A549 (cell line): ENCODE measurements around the gene DCAF11. TPM values are rescaled to one million over a fixed set of nuclear protein-coding genes. Genes with fewer than 3 reads are reported as not detected.

Experiments used
- ATAC-seq, 2 experiments: fragments of 200-7000 bp in 1 of 2; fragments of >200 bp in 1 of 2; cut with Nextera tagmentation in 1 of 2; cut with Tn5 transposase in 1 of 2; 3 replicates each; pipeline versions ENCODE4 v1.8.0 to v1.9.1; 2018 to 2020; ENCODE audit warnings: mild to moderate bottlenecking in 1 of 2, moderate library complexity in 1 of 2
- CTCF ChIA-PET: fragments of 300-600 bp; sonication (Branson Sonifier 250); formaldehyde crosslinking; extraction: SDS; loops from one replicate; lab custom pipeline; 2021; ENCODE audit warnings: antibody characterized with exemption, inconsistent platforms; lab: Yijun Ruan, JAX
- POLR2A ChIA-PET: fragments of 350-600 bp; formaldehyde crosslinking; extraction: SDS; loops from one replicate; lab custom pipeline; 2021; ENCODE audit warnings: antibody characterized with exemption, inconsistent platforms; lab: Yijun Ruan, JAX
- DNase-seq, 2 experiments: peaks; one replicate each; pipeline versions ENCODE4 v3.0.0 to v3.0.0-alpha.2; 2011 to 2016; ENCODE audit warnings: low read depth in 1 of 2, low spot score in 1 of 2
- FAIRE-seq: peaks from 2 replicates; lab custom pipeline; 2011; peaks lifted over from hg19 to GRCh38; lab: Jason Lieb, UNC
- H3K27ac ChIP-seq, 2 experiments: fragments of >200 bp; sonication (Bioruptor Twin); formaldehyde crosslinking; 3 replicates each; pipeline ENCODE4 v1.5.1; 2016 to 2017
- H3K4me1 ChIP-seq: fragments of >200 bp; sonication (Bioruptor Twin); formaldehyde crosslinking; 3 replicates; pipeline ENCODE4 v1.6.1; 2016
- H3K4me2 ChIP-seq: fragments of >200 bp; sonication (Bioruptor Twin); formaldehyde crosslinking; 3 replicates; pipeline ENCODE4 v1.6.1; 2016
- H3K4me3 ChIP-seq: fragments of >200 bp; sonication (Bioruptor Twin); formaldehyde crosslinking; 3 replicates; pipeline ENCODE4 v1.5.1; 2016
- H3K9me3 ChIP-seq: fragments of >200 bp; sonication (Bioruptor Twin); formaldehyde crosslinking; 3 replicates; pipeline ENCODE4 v1.6.1; 2016
- CHD2 ChIP-seq: fragments of 150-350 bp; IDR thresholded peaks from 2 replicates; pipeline ENCODE4 v1.6.1; 2014; ENCODE audit warnings: low read length; ENCODE audit not compliant: partially characterized antibody
- E2F6 ChIP-seq: IDR thresholded peaks from 2 replicates; pipeline ENCODE4 v1.6.1; 2012; ENCODE audit warnings: low read depth, borderline replicate concordance
- EHF ChIP-seq: fragments of 250-450 bp; sonication (Bioruptor Pico); IDR thresholded peaks from 2 replicates; pipeline ENCODE4 v1.5.0; 2020; ENCODE audit warnings: mild to moderate bottlenecking
- EHMT2 ChIP-seq: fragments of 200-600 bp; sonication (generic); IDR thresholded peaks from 2 replicates; pipeline ENCODE4 v1.6.1; 2016; ENCODE audit warnings: antibody characterized with exemption, low read depth, mild to moderate bottlenecking, moderate library complexity
- ELK1 ChIP-seq: fragments of 150-350 bp; IDR thresholded peaks from 2 replicates; pipeline ENCODE4 v1.6.1; 2014; ENCODE audit warnings: low read depth, mild to moderate bottlenecking, low read length
- EP300 ChIP-seq, 2 experiments: fragments of >200 bp; sonication (Bioruptor Twin); formaldehyde crosslinking; IDR thresholded peaks; 2 replicates in 1 of 2; 3 replicates in 1 of 2; pipeline ENCODE4 v1.6.1; 2016 to 2017
- FOXS1 ChIP-seq: fragments of 250-450 bp; sonication (Bioruptor Pico); IDR thresholded peaks from 2 replicates; pipeline ENCODE4 v1.5.0; 2020; ENCODE audit warnings: mild to moderate bottlenecking, moderate library complexity
- GATA3 ChIP-seq: IDR thresholded peaks from 2 replicates; pipeline ENCODE4 v1.6.1; 2012; ENCODE audit warnings: borderline replicate concordance
- HDAC2 ChIP-seq: fragments of 200-600 bp; sonication (generic); IDR thresholded peaks from 2 replicates; pipeline ENCODE4 v1.6.1; 2016
- HES2 ChIP-seq: fragments of >200 bp; sonication (Bioruptor Twin); formaldehyde crosslinking; IDR thresholded peaks from 2 replicates; pipeline ENCODE4 v1.6.1; 2016
- HEYL ChIP-seq: fragments of 250-450 bp; sonication (Bioruptor Pico); IDR thresholded peaks from 2 replicates; pipeline ENCODE4 v1.8.0; 2021; ENCODE audit warnings: mild to moderate bottlenecking, moderate library complexity
- HMGXB4 ChIP-seq: fragments of 250-450 bp; sonication (Bioruptor Pico); IDR thresholded peaks from 2 replicates; pipeline ENCODE4 v1.5.0; 2021; ENCODE audit warnings: mild to moderate bottlenecking, moderate library complexity, borderline replicate concordance
- HOXA7 ChIP-seq: fragments of 250-450 bp; sonication (Bioruptor Pico); IDR thresholded peaks from 2 replicates; pipeline ENCODE4 v1.5.0; 2020; ENCODE audit warnings: mild to moderate bottlenecking, moderate library complexity
- JUNB ChIP-seq: fragments of >200 bp; sonication (Bioruptor Twin); formaldehyde crosslinking; IDR thresholded peaks from 2 replicates; pipeline ENCODE4 v1.6.1; 2016
- MAZ ChIP-seq: fragments of 150-350 bp; IDR thresholded peaks from 2 replicates; pipeline ENCODE4 v1.6.1; 2014; ENCODE audit warnings: antibody characterized with exemption, low read depth, low read length, borderline replicate concordance
- NFE2L2 ChIP-seq: fragments of 150-350 bp; conservative IDR thresholded peaks from 2 replicates; pipeline ENCODE4 v1.6.1; 2014; ENCODE audit warnings: low read length
- POLR2A ChIP-seq: IDR thresholded peaks from 2 replicates; pipeline ENCODE4 v1.6.1; 2012; ENCODE audit warnings: mild to moderate bottlenecking, low read length
- RAD21 ChIP-seq, 2 experiments: fragments of >200 bp in 1 of 2; sonication (Bioruptor Twin) in 1 of 2; formaldehyde crosslinking in 1 of 2; IDR thresholded peaks in 1 of 2; conservative IDR thresholded peaks in 1 of 2; 2 replicates in 1 of 2; 3 replicates in 1 of 2; pipeline ENCODE4 v1.6.1; 2012 to 2018; ENCODE audit warnings: inconsistent platforms in 1 of 2
- RARB ChIP-seq: fragments of 250-450 bp; sonication (Bioruptor Pico); IDR thresholded peaks from 2 replicates; pipeline ENCODE4 v1.8.0; 2021; ENCODE audit warnings: mild to moderate bottlenecking, moderate library complexity
- REST ChIP-seq: fragments of 200-600 bp; sonication (generic); IDR thresholded peaks from 2 replicates; pipeline ENCODE4 v1.6.1; 2016; ENCODE audit warnings: antibody characterized with exemption, mild to moderate bottlenecking, moderate library complexity
- RNF2 ChIP-seq: fragments of 200-600 bp; sonication (generic); IDR thresholded peaks from 2 replicates; pipeline ENCODE4 v1.6.1; 2016; ENCODE audit warnings: low read depth, mild to moderate bottlenecking, antibody characterized with exemption, moderate library complexity, borderline replicate concordance
- SMC3 ChIP-seq: fragments of >200 bp; sonication (Bioruptor Twin); formaldehyde crosslinking; IDR thresholded peaks from 3 replicates; pipeline ENCODE4 v1.6.1; 2018; ENCODE audit warnings: inconsistent platforms
- TFCP2L1 ChIP-seq: fragments of 250-450 bp; sonication (Bioruptor Pico); IDR thresholded peaks from 2 replicates; pipeline ENCODE4 v1.5.0; 2021; ENCODE audit warnings: mild to moderate bottlenecking
- USF2 ChIP-seq: fragments of 450-650 bp; IDR thresholded peaks from 2 replicates; pipeline ENCODE4 v1.6.1; 2014; ENCODE audit warnings: antibody characterized with exemption
- ZNF302 ChIP-seq: fragments of 250-450 bp; sonication (Bioruptor Pico); IDR thresholded peaks from 2 replicates; pipeline ENCODE4 v1.9.0; 2021; ENCODE audit warnings: inconsistent platforms, mild to moderate bottlenecking, moderate library complexity
- WGBS: methylation state at CpG from one replicate; pipeline ENCODE4 v1.1.6; 2017; ENCODE audit errors: missing lambda C conversion rate; 5-methylcytosine and 5-hydroxymethylcytosine counted together
- polyA plus RNA-seq, 4 experiments: library from polyadenylated mRNA; depleted of rRNA in 3 of 4; stranded (reverse); fragments of >200 nt; fragmentation: RNase III in 1 of 4; extraction: RNeasy Plus Mini Kit Qiagen cat#74134 plus additional on column Dnase treatment in 1 of 4; gene quantifications; 2 replicates in 3 of 4; 3 replicates in 1 of 4; pipeline ENCODE4 v1.2.3, GENCODE V29; 2011 to 2017

The DCAF11 gene
- polyA plus RNA-seq, 2 of the 4 experiments (the other 2 are of a cell fraction), result 27.9 to 30.7 TPM

GRCh38 chr14:24135834-24136683, 21.5 kb downstream of the DCAF11 start, which contains the start of gene PSME1 (continued):
- TF ChIP-seq HEYL (CRISPR knock-in tag) (no peak), EP300 (IDR thresholded peaks at IDR 0.05) (no peak), REST (peak; percentile 47; the same call in 1 of the 2 replicates), JUNB (no peak), EHF (CRISPR knock-in tag) (no peak), RAD21 (conservative IDR thresholded peaks at IDR 0.05 in 1 of 2, IDR thresholded peaks at IDR 0.05 in 1 of 2) (no peak), HMGXB4 (CRISPR knock-in tag) (no peak), EHMT2 (no peak), USF2 (no peak), CHD2 (peak; percentile 45), ELK1 (no peak), NFE2L2 (no peak), POLR2A (peak; percentile 41)

- FAIRE-seq, result no peak
- DNase-seq, result no peak
- H3K4me3 ChIP-seq, result peak overlapping the region; percentile 88
- CTCF ChIA-PET, result interaction anchor here (0.7 to 5.4 kb wide), 12 partner anchors 9 to 83 kb away, joined by 3 to 47 read pairs (median 4); partner anchors contain the start of genes DCAF11, IRF9, NRL and RNF31
- no peaks in the 10 kb centered on the region for H3K9me3 ChIP-seq
- TF ChIP-seq TFCP2L1, result no peak
- TF ChIP-seq ZNF302 (CRISPR knock-in tag), result no peak
- TF ChIP-seq HDAC2, result no peak
- TF ChIP-seq SMC3, result no peak
- no peak for TF ChIP-seq HOXA7
- TF ChIP-seq RNF2, result no peak
- no peak for TF ChIP-seq FOXS1 (CRISPR knock-in tag)
- no peak for TF ChIP-seq GATA3
- TF ChIP-seq E2F6, result no peak
- no peak for TF ChIP-seq MAZ
- TF ChIP-seq RARB (CRISPR knock-in tag), result no peak
- no peak for TF ChIP-seq RAD21 (conservative IDR thresholded peaks at IDR 0.05 in 1 of 2, IDR thresholded peaks at IDR 0.05 in 1 of 2)
- TF ChIP-seq HES2, result no peak
- WGBS, result 50% methylated on average over 13 of the region's 13 CpGs
- POLR2A ChIA-PET, result interaction anchor here (0.6 to 5.2 kb wide), 5 partner anchors 16 to 77 kb away, joined by 3 to 48 read pairs (median 7); partner anchors contain the start of genes CHMP4A, DCAF11 and NRL
- H3K27ac ChIP-seq, result peak overlapping the region; percentile 96 to 98
- H3K4me1 ChIP-seq, result peaks cover 32% of the 10 kb centered on the region
- no peak for ATAC-seq
- H3K4me2 ChIP-seq, result peak overlapping the region; percentile 98
These were observed 22.3 kb downstream of the DCAF11 start for GRCh38 chr14:24136684-24137528.
